HEK293T (cell line): ENCODE results near the gene PPP1R17.

ENCODE experiments used
- CTCF ChIA-PET: fragments of 350-600 bp; formaldehyde crosslinking; extraction: SDS; loops from one replicate; lab custom pipeline; 2021; ENCODE audit warnings: antibody characterized with exemption, inconsistent platforms; lab: Yijun Ruan, JAX
- POLR2A ChIA-PET: fragments of 350-600 bp; formaldehyde crosslinking; extraction: SDS; loops from one replicate; lab custom pipeline; 2020; ENCODE audit warnings: antibody characterized with exemption, inconsistent platforms; lab: Yijun Ruan, JAX
- DNase-seq: peaks from one replicate; pipeline ENCODE4 v3.0.0; 2012; ENCODE audit warnings: mixed read lengths; ENCODE audit errors: extremely low spot score
- ARNT ChIP-seq: fragments of 450-650 bp; IDR thresholded peaks from 2 replicates; pipeline ENCODE4 v1.6.1; 2017; ENCODE audit warnings: mild to moderate bottlenecking
- BHLHE40 ChIP-seq: fragments of 450-650 bp; IDR thresholded peaks from 2 replicates; pipeline ENCODE4 v1.6.1; 2016; ENCODE audit warnings: mild to moderate bottlenecking, moderate library complexity, borderline replicate concordance
- CTBP1 ChIP-seq: fragments of 450-650 bp; IDR thresholded peaks from 2 replicates; pipeline ENCODE4 v1.6.1; 2016; ENCODE audit warnings: borderline replicate concordance
- ELF4 ChIP-seq: fragments of 450-650 bp; IDR thresholded peaks from 2 replicates; pipeline ENCODE4 v1.6.1; 2017; ENCODE audit warnings: antibody characterized with exemption
- FOXA1 ChIP-seq: fragments of 450-650 bp; IDR thresholded peaks from 2 replicates; pipeline ENCODE4 v1.6.1; 2016; ENCODE audit warnings: mild to moderate bottlenecking
- FOXK2 ChIP-seq: fragments of 450-650 bp; IDR thresholded peaks from 2 replicates; pipeline ENCODE4 v1.6.1; 2016; ENCODE audit warnings: mild to moderate bottlenecking
- FOXM1 ChIP-seq: fragments of 450-650 bp; IDR thresholded peaks from 2 replicates; pipeline ENCODE4 v1.6.1; 2017; ENCODE audit warnings: mild to moderate bottlenecking, borderline replicate concordance
- HDGF ChIP-seq: fragments of 450-650 bp; IDR thresholded peaks from 2 replicates; pipeline ENCODE4 v1.6.1; 2017; ENCODE audit warnings: antibody characterized with exemption, borderline replicate concordance
- L3MBTL2 ChIP-seq: fragments of 450-650 bp; conservative IDR thresholded peaks from 2 replicates; pipeline ENCODE4 v1.6.1; 2016; ENCODE audit warnings: mild to moderate bottlenecking
- LEF1 ChIP-seq: fragments of 450-650 bp; IDR thresholded peaks from 2 replicates; pipeline ENCODE4 v1.6.1; 2017; ENCODE audit warnings: mild to moderate bottlenecking, borderline replicate concordance
- NFRKB ChIP-seq: fragments of 450-650 bp; IDR thresholded peaks from 2 replicates; pipeline ENCODE4 v1.6.1; 2016; ENCODE audit warnings: mild to moderate bottlenecking, moderate library complexity
- PKNOX1 ChIP-seq: fragments of 450-650 bp; IDR thresholded peaks from 2 replicates; pipeline ENCODE4 v1.6.1; 2016
- SP1 ChIP-seq: fragments of 450-650 bp; IDR thresholded peaks from 2 replicates; pipeline ENCODE4 v1.6.1; 2017
- SUZ12 ChIP-seq: fragments of 450-650 bp; IDR thresholded peaks from 2 replicates; pipeline ENCODE4 v1.6.1; 2016; ENCODE audit warnings: mild to moderate bottlenecking
- TARDBP ChIP-seq: fragments of 450-650 bp; IDR thresholded peaks from 2 replicates; pipeline ENCODE4 v1.6.1; 2016
- ZNF384 ChIP-seq: fragments of 450-650 bp; IDR thresholded peaks from 2 replicates; pipeline ENCODE4 v1.6.1; 2016

The PPP1R17 gene

DNA sequence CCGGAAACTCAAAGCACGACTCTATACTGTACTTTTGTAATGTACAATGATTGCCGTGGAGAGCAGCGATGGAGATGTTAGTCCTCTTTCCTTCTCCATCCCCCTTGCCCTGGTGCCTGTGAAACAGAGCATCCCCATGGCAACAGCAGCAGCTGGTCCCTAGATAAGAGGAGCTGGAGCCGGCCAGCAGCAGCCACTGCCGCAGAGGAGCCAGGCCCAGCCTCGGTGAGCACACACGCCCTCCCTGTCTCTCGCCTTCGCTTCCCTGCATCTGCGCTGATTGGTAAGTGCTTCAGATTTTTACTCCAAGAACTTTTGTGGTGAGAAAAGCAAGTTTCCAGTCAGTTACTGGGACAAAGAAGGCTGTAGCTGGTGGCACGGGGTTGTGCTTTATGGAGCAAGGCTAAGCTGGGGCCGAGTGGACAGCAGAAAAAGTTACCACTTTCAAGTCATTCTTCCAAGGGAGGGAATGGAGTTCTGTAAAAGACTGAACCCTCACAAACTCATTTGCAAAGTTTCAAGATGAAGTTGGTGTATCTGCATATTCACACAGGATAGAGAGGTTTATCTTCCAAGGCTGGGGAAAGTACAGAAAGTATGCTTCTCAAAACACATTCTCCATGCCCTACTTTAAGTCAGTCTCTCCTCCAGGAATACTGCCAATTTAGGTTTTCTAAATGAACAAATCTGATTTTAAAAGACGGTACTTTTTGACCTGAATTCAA, at the start of gene PPP1R17:
TSS of gene PPP1R17 (plus strand) at position 192 of the 725 bp plus-strand sequence. CDS start 5,227 bp downstream, outside the sequence.
- TF ChIP-seq SP1 (no peak), ELF4 (no peak), HDGF (no peak), NFRKB (no peak), LEF1 (no peak), ARNT (no peak), TARDBP (no peak), ZNF384 (no peak), PKNOX1 (no peak), FOXA1 (no peak), SUZ12 (no peak), L3MBTL2 (no peak), FOXK2 (no peak), BHLHE40 (no peak), FOXM1 (no peak), CTBP1 (no peak)
- no peak for DNase-seq
- ChIA-PET CTCF (interaction anchor here (0.7 kb wide), 1 partner anchor 521 kb away, joined by 3 read pairs; no protein-coding TSS in a partner anchor), POLR2A (no interaction called here)

- ChIA-PET CTCF (no interaction called here), POLR2A (no interaction called here)
- DNase-seq: no peak
These were observed 46.6 kb upstream of the PPP1R17 start for GRCh38 chr7:31640381-31640780.

GRCh38 chr7:31642681-31643115, 44.3 kb upstream of the PPP1R17 start:
- TF ChIP-seq CTBP1: no peak
- no peak for TF ChIP-seq SUZ12
- TF ChIP-seq FOXA1: no peak
- no peak for TF ChIP-seq HDGF
- no peak for DNase-seq
- CTCF ChIA-PET: interaction anchor here (0.6 to 0.9 kb wide), 2 partner anchors 9 to 103 kb away, joined by 3 to 4 read pairs; no protein-coding TSS in a partner anchor
- POLR2A ChIA-PET: no interaction called here

More at GRCh38 chr7:31640381-31640780, 46.6 kb upstream of the PPP1R17 start:
- TF ChIP-seq FOXK2 (no peak), TARDBP (no peak), HDGF (no peak), ZNF384 (no peak), NFRKB (no peak), FOXA1 (no peak), BHLHE40 (no peak), SUZ12 (no peak), ELF4 (no peak), CTBP1 (no peak), SP1 (no peak), LEF1 (no peak)

DNA sequence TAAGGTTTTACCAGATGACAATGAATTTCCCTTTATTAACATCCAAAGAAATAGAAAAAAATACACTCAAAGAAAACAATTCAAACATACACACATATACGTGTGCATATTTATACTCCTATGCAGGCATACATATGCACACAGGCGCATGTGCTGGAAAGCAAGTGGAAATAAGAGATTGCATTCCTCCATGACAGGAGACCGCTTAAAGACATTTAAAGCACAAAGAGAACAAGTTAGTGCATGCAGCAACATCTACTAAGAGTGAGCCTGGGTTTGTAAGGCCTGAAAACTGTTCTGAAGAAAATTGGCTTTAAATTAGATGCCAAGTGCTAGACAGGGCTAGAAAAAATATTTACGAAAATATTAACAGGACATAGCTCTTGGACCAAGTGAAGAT, 40.1 kb upstream of the PPP1R17 start:
- TF ChIP-seq PKNOX1 (no peak), ELF4 (no peak), FOXK2 (no peak), FOXA1 (no peak), ZNF384 (no peak), FOXM1 (no peak), CTBP1 (no peak), HDGF (no peak), SP1 (no peak), BHLHE40 (no peak), LEF1 (no peak), SUZ12 (no peak), NFRKB (no peak)
- DNase-seq: no peak
- POLR2A ChIA-PET: no interaction called here
- CTCF ChIA-PET: interaction anchor here (0.6 kb wide), 1 partner anchor 86 kb away, joined by 3 read pairs; no protein-coding TSS in a partner anchor

GRCh38 chr7:31647511-31647910, 39.5 kb upstream of the PPP1R17 start:
- no peak for DNase-seq
- ChIA-PET CTCF (no interaction called here), POLR2A (no interaction called here)
- TF ChIP-seq SP1 (no peak), FOXA1 (no peak), BHLHE40 (no peak), CTBP1 (no peak), FOXK2 (no peak), NFRKB (no peak), TARDBP (no peak), LEF1 (no peak), PKNOX1 (no peak), ZNF384 (no peak)

DNA sequence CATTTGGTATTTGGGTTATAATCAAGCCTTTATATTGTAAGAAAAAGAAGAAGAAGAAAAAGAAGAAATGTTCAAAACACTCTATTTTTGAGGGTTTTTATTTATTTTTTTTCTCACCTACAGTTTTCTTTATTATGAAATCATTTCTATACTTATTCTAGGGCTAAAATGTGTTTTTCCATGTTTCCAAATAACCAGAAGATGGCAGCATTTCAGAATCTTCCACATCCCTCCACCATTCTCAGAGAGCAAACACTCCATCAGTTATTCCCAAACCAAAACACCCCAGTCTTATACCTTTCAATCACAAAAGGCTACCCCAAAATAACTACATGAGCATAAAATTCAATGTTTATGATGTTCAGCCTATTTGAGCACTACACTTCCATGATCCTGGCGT, 38.7 kb upstream of the PPP1R17 start:
- TF ChIP-seq FOXA1 (no peak), ARNT (no peak), NFRKB (no peak), LEF1 (no peak), L3MBTL2 (no peak), BHLHE40 (no peak), ELF4 (no peak), FOXM1 (no peak), FOXK2 (no peak), ZNF384 (no peak), PKNOX1 (no peak), SP1 (no peak), HDGF (no peak), TARDBP (no peak), CTBP1 (no peak), SUZ12 (no peak)
- ChIA-PET POLR2A (no interaction called here), CTCF (no interaction called here)
- no peak for DNase-seq
